Epithelial cell of proximal tubule (primary cell): Measurements from ENCODE around the gene TOLLIP. TPM values are rescaled to one million over a fixed set of nuclear protein-coding genes. Genes with fewer than 3 reads are reported as not detected.

Experiments used
- DNase-seq: peaks from one replicate; pipeline ENCODE4 v3.0.0-alpha.2; 2011; ENCODE audit warnings: low read depth
- H3K4me3 ChIP-seq: 2 replicates; pipeline ENCODE4 v1.5.1; 2011; ENCODE audit warnings: low read depth, mild to moderate bottlenecking, low read length
- total RNA-seq: library from RNA; depleted of rRNA; stranded (reverse); fragments of >200 nt; gene quantifications from 2 replicates; pipeline ENCODE4 v1.2.3, GENCODE V29; 2015
- TF ChIP-seq, protein P1 (sequence below): conservative IDR thresholded peaks from 2 replicates; pipeline ENCODE4 v1.5.1; 2012; ENCODE audit warnings: low read depth, mild to moderate bottlenecking, low read length

Gene TOLLIP
- total RNA-seq, 1 donor from 2014 or later = 22.0 TPM

DNA sequence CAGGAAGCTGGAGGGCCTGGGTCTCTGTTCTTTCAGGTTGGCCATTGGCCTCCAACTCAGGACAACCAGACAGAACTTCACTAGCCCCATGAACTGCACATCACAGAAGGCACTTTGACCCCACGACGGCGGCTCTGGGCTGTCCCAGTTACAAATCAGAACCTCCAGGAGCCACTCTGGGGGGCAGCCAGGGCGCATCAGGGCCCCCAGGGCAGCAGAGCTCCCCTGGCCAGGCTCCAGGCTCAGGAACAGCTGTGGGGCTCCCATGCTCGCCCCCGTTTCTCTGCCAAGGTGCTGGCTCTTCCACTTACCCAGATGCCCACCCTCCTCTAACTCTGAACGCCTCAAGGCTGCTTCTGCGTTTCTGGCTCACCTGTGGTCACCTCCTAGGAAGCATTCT is 25.5 kb downstream of the TOLLIP start:
- TF ChIP-seq, protein P1, sequence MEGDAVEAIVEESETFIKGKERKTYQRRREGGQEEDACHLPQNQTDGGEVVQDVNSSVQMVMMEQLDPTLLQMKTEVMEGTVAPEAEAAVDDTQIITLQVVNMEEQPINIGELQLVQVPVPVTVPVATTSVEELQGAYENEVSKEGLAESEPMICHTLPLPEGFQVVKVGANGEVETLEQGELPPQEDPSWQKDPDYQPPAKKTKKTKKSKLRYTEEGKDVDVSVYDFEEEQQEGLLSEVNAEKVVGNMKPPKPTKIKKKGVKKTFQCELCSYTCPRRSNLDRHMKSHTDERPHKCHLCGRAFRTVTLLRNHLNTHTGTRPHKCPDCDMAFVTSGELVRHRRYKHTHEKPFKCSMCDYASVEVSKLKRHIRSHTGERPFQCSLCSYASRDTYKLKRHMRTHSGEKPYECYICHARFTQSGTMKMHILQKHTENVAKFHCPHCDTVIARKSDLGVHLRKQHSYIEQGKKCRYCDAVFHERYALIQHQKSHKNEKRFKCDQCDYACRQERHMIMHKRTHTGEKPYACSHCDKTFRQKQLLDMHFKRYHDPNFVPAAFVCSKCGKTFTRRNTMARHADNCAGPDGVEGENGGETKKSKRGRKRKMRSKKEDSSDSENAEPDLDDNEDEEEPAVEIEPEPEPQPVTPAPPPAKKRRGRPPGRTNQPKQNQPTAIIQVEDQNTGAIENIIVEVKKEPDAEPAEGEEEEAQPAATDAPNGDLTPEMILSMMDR = no peak
- no peak overlapping the region for H3K4me3 ChIP-seq
- no peak for DNase-seq

GRCh38 chr11:1283091-1283511 is 26.3 kb downstream of the TOLLIP start:
- no peak overlapping the region for H3K4me3 ChIP-seq
- TF ChIP-seq, protein P1 = no peak
- DNase-seq = no peak

DNA sequence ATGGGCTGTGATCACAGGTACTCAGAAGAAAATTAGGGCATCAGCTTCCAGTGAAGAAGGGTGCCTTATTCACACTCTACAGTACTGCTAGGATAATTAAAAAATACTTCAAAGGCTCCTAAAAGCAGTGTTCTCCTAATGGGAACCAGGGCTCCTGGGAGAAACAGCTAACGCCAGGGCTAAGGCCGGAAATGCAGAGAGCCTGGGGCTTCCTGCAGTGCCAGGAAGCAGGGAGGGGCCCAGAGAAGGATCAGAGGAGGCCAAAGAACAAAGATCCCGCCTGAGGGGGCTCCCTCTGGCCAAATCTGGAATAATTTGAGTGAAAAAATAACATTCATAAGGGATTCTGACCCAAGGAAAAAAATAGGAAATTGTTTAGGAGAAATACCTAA is 27.5 kb downstream of the TOLLIP start:
- TF ChIP-seq, protein P1 = no peak
- no peak overlapping the region for H3K4me3 ChIP-seq
- DNase-seq = no peak

- TF ChIP-seq, protein P1 = no peak
- no peak for DNase-seq
- H3K4me3 ChIP-seq = no peak overlapping the region
Observed at GRCh38 chr11:1281326-1281973, 28.0 kb downstream of the TOLLIP start.

- DNase-seq = no peak
- TF ChIP-seq, protein P1 = no peak
- H3K4me3 ChIP-seq = no peak overlapping the region
Observed at GRCh38 chr11:1280116-1281035, 29.1 kb downstream of the TOLLIP start.

DNA sequence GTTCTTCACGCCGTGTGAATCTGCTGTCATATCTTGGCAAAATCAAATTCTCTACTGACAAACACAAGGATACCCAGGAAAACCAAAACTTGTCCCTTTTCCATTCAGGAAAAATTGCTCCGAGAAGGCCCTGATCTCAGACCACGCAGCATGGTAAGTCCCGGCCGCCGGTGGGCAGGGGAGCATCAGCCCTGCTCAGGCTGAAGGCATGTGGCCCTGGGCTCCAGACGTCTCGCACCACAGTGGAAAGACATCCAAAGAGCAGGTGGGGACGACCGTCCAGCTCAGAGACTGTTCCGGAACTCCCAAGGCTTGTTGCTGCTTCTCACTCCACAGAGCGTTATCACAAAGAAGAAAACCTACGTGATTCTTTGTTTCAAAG is 29.8 kb downstream of the TOLLIP start:
- TF ChIP-seq, protein P1 = no peak
- no peak for DNase-seq
- no peak overlapping the region for H3K4me3 ChIP-seq
